H9 (cell line): ENCODE data around the gene RASL10A. TPM values are rescaled to one million over a fixed set of nuclear protein-coding genes. Genes with fewer than 3 reads are reported as not detected.

ENCODE experiments used
- DNase-seq: peaks from one replicate; pipeline ENCODE4 v3.0.0-alpha.2; 2017
- H2AFZ ChIP-seq: one replicate; pipeline ENCODE4 v1.6.1; 2013; ENCODE audit warnings: mild to moderate bottlenecking, low read length, control low read depth, moderate library complexity
- H2AK5ac ChIP-seq: 2 replicates; pipeline ENCODE4 v1.6.1; 2013; ENCODE audit warnings: low read length, control low read depth, mixed read lengths; ENCODE audit not compliant: insufficient read length
- H2BK120ac ChIP-seq: one replicate; pipeline ENCODE4 v1.6.1; 2013; ENCODE audit warnings: low read depth, mild to moderate bottlenecking, low read length, control low read depth, inconsistent platforms; ENCODE audit not compliant: poor library complexity, severe bottlenecking
- H2BK12ac ChIP-seq: 2 replicates; pipeline ENCODE4 v1.6.1; 2013; ENCODE audit warnings: low read length, control low read depth, mixed read lengths, low read depth; ENCODE audit not compliant: insufficient read length
- H2BK15ac ChIP-seq: 2 replicates; pipeline ENCODE4 v1.6.1; 2013; ENCODE audit warnings: low read depth, low read length, control low read depth
- H2BK20ac ChIP-seq: one replicate; pipeline ENCODE4 v1.6.1; 2013; ENCODE audit warnings: low read depth, mild to moderate bottlenecking, low read length, control low read depth, inconsistent platforms; ENCODE audit not compliant: poor library complexity, severe bottlenecking
- H2BK5ac ChIP-seq: 2 replicates; pipeline ENCODE4 v1.6.1; 2013; ENCODE audit warnings: low read length, control low read depth, mixed read lengths; ENCODE audit not compliant: insufficient read length
- H3K14ac ChIP-seq: 2 replicates; pipeline ENCODE4 v1.6.1; 2013; ENCODE audit warnings: low read length, control low read depth; ENCODE audit not compliant: insufficient read depth
- H3K18ac ChIP-seq: 2 replicates; pipeline ENCODE4 v1.6.1; 2013; ENCODE audit warnings: low read depth, mild to moderate bottlenecking, mixed read lengths, low read length, control low read depth; ENCODE audit not compliant: insufficient read length
- H3K23ac ChIP-seq: 2 replicates; pipeline ENCODE4 v1.6.1; 2013; ENCODE audit warnings: low read length, control low read depth, mixed read lengths, low read depth; ENCODE audit not compliant: insufficient read length
- H3K23me2 ChIP-seq: 2 replicates; pipeline ENCODE4 v1.6.1; 2013; ENCODE audit warnings: low read depth, mild to moderate bottlenecking, mixed read lengths, low read length, control low read depth; ENCODE audit not compliant: insufficient read length, poor library complexity, severe bottlenecking
- H3K27ac ChIP-seq: 2 replicates; pipeline ENCODE4 v1.5.1; 2013; ENCODE audit warnings: low read length, control low read depth, mixed read lengths, low read depth; ENCODE audit not compliant: insufficient read length
- H3K27me3 ChIP-seq: 2 replicates; pipeline ENCODE4 v1.6.1; 2013; ENCODE audit warnings: low read length, control low read depth, inconsistent platforms; ENCODE audit not compliant: insufficient read depth
- H3K4ac ChIP-seq: 2 replicates; pipeline ENCODE4 v1.6.1; 2013; ENCODE audit warnings: low read depth, mild to moderate bottlenecking, control low read depth, inconsistent platforms, low read length, moderate library complexity
- H3K4me1 ChIP-seq: 2 replicates; pipeline ENCODE4 v1.6.1; 2013; ENCODE audit warnings: low read length, control low read depth, inconsistent platforms; ENCODE audit not compliant: insufficient read depth
- H3K4me2 ChIP-seq: 2 replicates; pipeline ENCODE4 v1.6.1; 2013; ENCODE audit warnings: low read length, control low read depth, mixed read lengths; ENCODE audit not compliant: insufficient read length, insufficient read depth
- H3K56ac ChIP-seq: 2 replicates; pipeline ENCODE4 v1.6.1; 2013; ENCODE audit warnings: low read depth, mild to moderate bottlenecking, mixed read lengths, low read length, control low read depth; ENCODE audit not compliant: insufficient read length
- H3K79me1 ChIP-seq: 2 replicates; pipeline ENCODE4 v1.6.1; 2013; ENCODE audit warnings: low read depth, mild to moderate bottlenecking, moderate library complexity, low read length, control low read depth, inconsistent platforms; ENCODE audit not compliant: insufficient read depth, poor library complexity, severe bottlenecking
- H3K79me2 ChIP-seq: 2 replicates; pipeline ENCODE4 v1.6.1; 2013; ENCODE audit warnings: low read length, control low read depth, inconsistent platforms; ENCODE audit not compliant: insufficient read depth
- H3K9ac ChIP-seq: 2 replicates; pipeline ENCODE4 v1.6.1; 2013; ENCODE audit warnings: low read length, control low read depth, mixed read lengths; ENCODE audit not compliant: insufficient read length; ENCODE audit errors: extremely low read depth
- H3K9me3 ChIP-seq: one replicate; pipeline ENCODE4 v1.6.1; 2013; ENCODE audit warnings: low read depth, low read length, inconsistent platforms; ENCODE audit not compliant: control insufficient read depth
- H3T11ph ChIP-seq: one replicate; pipeline ENCODE4 v1.6.1; 2013; ENCODE audit warnings: mild to moderate bottlenecking, low read length, control low read depth, inconsistent platforms
- H4K20me1 ChIP-seq: one replicate; pipeline ENCODE4 v1.6.1; 2013; ENCODE audit not compliant: control insufficient read depth, insufficient read length, insufficient read depth
- H4K5ac ChIP-seq: 2 replicates; pipeline ENCODE4 v1.6.1; 2013; ENCODE audit warnings: low read depth, mild to moderate bottlenecking, mixed read lengths, low read length, control low read depth; ENCODE audit not compliant: insufficient read length
- H4K8ac ChIP-seq: replicated peaks from 2 replicates; pipeline ENCODE4 v1.6.1; 2013; ENCODE audit warnings: low read length, control low read depth, mixed read lengths, low read depth; ENCODE audit not compliant: insufficient read length
- H4K91ac ChIP-seq: 2 replicates; pipeline ENCODE4 v1.6.1; 2013; ENCODE audit warnings: low read depth, mild to moderate bottlenecking, moderate library complexity, mixed read lengths, low read length, control low read depth; ENCODE audit not compliant: insufficient read length
- H3K27ac Mint-ChIP-seq, 3 experiments: 2 replicates in 2 of 3; 3 replicates in 1 of 3; pipeline ENCODE4 v1.8.0; 2020 to 2021; ENCODE audit warnings: mixed read lengths in 3 of 3, mild to moderate bottlenecking in 1 of 3, moderate library complexity in 1 of 3
- H3K27me3 Mint-ChIP-seq: 2 replicates; pipeline ENCODE4 v1.8.0; 2021; ENCODE audit warnings: low read depth, mild to moderate bottlenecking, moderate library complexity, mixed read lengths
- H3K36me3 Mint-ChIP-seq, 3 experiments: 2 replicates in 2 of 3; 3 replicates in 1 of 3; pipeline ENCODE4 v1.8.0; 2020 to 2021; ENCODE audit warnings: low read depth in 3 of 3, mixed read lengths in 3 of 3; ENCODE audit not compliant: insufficient read depth in 1 of 3
- H3K4me1 Mint-ChIP-seq, 2 experiments: 2 replicates each; pipeline ENCODE4 v1.8.0; 2020; ENCODE audit warnings: mixed read lengths in 2 of 2
- H3K4me3 Mint-ChIP-seq, 2 experiments: 2 replicates in 1 of 2; 3 replicates in 1 of 2; pipeline ENCODE4 v1.8.0; 2020 to 2021; ENCODE audit warnings: mild to moderate bottlenecking in 2 of 2, mixed read lengths in 2 of 2, moderate library complexity in 1 of 2
- H3K9me3 Mint-ChIP-seq, 2 experiments: 2 replicates in 1 of 2; 3 replicates in 1 of 2; pipeline ENCODE4 v1.8.0; 2020; ENCODE audit warnings: mild to moderate bottlenecking in 2 of 2, mixed read lengths in 2 of 2, moderate library complexity in 1 of 2
- CTCF ChIP-seq: fragments of 200-600 bp; sonication (generic); conservative IDR thresholded peaks from 3 replicates; pipeline ENCODE4 v1.8.0; 2021; ENCODE audit warnings: antibody characterized with exemption, mild to moderate bottlenecking
- WGBS: extraction: QIAGEN DNeasy Blood & Tissue Kit; methylation state at CpG from one replicate; pipeline ENCODE4 v1.1.7; 2013; ENCODE audit warnings: missing lambda C conversion rate, low lambda C conversion rate, mixed read lengths; ENCODE audit not compliant: insufficient read length; ENCODE audit errors: extremely low coverage; 5-methylcytosine and 5-hydroxymethylcytosine counted together
- total RNA-seq: library from RNA; stranded (reverse); gene quantifications from 2 replicates; pipeline ENCODE4 v1.2.1, GENCODE V29; 2021

RASL10A gene
- total RNA-seq, 1 experiment from 2014 or later: 0.90 TPM

DNA sequence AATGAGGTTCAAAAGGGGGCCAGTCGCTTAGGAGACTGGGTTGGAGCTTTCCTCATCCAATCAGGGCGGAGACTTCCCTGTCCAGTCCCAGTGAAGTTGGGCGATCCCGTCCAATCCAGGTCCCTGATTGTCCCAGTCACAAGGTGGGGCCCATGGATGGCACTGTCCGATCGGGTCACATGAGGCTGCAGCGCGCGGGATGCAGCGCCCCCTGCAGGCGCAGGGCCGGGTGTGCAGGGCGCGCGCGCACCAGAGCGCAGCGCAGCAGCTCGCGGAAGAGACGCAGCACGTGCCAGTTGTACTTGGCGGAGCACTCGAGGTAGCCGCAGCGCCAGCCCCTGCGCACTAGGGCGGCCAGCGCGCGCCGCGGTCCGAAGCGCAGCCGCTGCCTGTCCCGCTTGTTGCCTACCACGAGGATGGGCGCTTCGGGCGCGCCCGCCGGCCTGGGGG lies 2.3 kb downstream of the RASL10A start:
- Histone ChIP-seq H3K23ac (no peak overlapping the region), H3K27me3 (peaks cover 33% of the 10 kb centered on the region), H4K8ac (no peak overlapping the region), H3K79me1 (no peaks in the 10 kb centered on the region), H3T11ph (no peak overlapping the region), H2BK12ac (no peak overlapping the region), H4K20me1 (no peaks in the 10 kb centered on the region), H3K9ac (no peak overlapping the region), H3K4me2 (no peak overlapping the region), H3K4me1 (no peaks in the 10 kb centered on the region), H2BK15ac (no peak overlapping the region), H2AK5ac (no peak overlapping the region), H3K18ac (no peak overlapping the region), H3K9me3 (no peaks in the 10 kb centered on the region), H2AFZ (no peak overlapping the region), H3K4ac (no peak overlapping the region), H3K14ac (no peak overlapping the region), H3K56ac (no peak overlapping the region), H2BK5ac (no peak overlapping the region), H4K91ac (no peak overlapping the region), H4K5ac (no peak overlapping the region), H3K27ac (no peak overlapping the region), H2BK20ac (no peak overlapping the region), H3K23me2 (peaks cover 4% of the 10 kb centered on the region), H3K79me2 (no peaks in the 10 kb centered on the region), H2BK120ac (no peak overlapping the region)
- Mint-ChIP-seq H3K4me1 (peaks cover 14 to 25% of the 10 kb centered on the region in 2 experiments), H3K9me3 (peaks cover 5 to 17% of the 10 kb centered on the region in 2 experiments; a peak in 4 of 5 replicates), H3K27me3 (peaks cover 54% of the 10 kb centered on the region), H3K27ac (no peak overlapping the region), H3K36me3 (peaks cover 0 to 5% (median 2%) of the 10 kb centered on the region in 3 experiments; a peak in 3 of 7 replicates), H3K4me3 (no peak overlapping the region; a peak in 1 of 5 replicates)
- peak; percentile 99 for TF ChIP-seq CTCF
- peak; percentile 92 for DNase-seq
- WGBS: no CpG with 5 or more reads among the region's 44 CpGs
